ENCODE data around the gene RFX4.

The RFX4 gene

DNA sequence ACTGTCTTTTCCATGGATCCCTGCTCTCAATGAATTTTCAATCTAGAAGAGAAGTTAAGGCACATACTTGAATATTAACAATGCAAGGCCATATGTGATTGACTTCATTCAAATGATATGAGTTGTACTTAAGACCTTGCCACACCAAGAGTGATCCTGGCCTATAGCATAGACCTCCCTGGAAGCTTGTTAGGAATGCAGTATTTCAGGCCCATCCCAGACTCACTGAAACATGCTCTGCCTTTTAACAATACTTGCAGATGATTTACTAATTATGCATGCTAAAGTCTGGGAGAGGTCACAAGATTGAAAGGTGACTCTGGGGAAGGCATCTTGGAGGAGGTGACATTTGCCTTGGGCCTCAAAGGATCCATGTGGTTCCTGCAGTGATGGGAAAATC is 43.2 kb downstream of the RFX4 start:
- Histone ChIP-seq H4K20me1 (ENCODE audit: insufficient read depth, low read length) (no peaks in the 10 kb centered on the region), H3K4me2 (ENCODE audit: low read depth, low read length) (no peak overlapping the region)

DNA sequence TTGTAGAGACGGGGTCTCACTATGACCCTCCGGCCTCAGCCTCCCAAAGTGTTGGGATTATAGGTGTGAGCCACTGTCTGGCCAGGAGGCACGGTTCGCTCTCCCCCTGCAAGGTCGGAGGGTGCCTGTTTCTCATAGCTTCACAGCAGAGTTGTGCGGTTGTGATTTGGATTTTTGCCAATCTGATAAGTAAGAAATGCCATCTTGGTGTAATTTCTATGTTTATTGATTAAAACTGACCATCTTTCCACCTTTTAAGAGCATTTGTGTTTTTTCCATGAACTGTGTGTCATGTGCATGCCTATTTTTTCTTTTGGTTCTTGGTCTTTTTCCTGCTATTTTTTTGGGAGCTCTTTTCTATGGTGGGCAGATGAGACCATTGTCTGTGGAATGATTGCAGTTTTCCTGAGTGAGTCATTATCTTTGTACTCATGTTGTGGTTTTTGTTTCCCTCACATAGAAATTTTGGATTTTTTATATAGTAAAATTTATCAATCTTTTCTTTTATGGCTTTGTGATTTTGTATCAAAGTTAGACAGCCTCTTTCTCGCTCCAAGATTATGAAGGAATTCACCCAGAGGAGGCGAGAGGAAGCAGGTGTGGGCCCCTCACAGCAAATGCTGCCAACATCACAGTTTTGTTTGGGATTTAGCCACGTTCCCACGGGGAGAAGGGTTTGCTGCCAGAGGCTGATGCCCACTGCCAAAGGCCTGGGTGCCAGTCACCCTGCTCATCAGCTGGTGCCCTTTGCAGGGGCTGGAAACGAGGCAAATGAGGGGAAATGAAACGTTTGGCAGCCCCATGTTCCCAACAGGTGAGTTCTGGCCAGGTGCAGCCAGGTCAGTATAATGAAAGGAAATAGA is 47.2 kb downstream of the RFX4 start:
- H2AFZ ChIP-seq (ENCODE audit: low read length): no peak overlapping the region
- H3K9me2 ChIP-seq (replicated peaks; ENCODE audit: insufficient read depth, low read length): no peaks in the 10 kb centered on the region
- no peaks in the 10 kb centered on the region for H3K36me3 ChIP-seq (replicated peaks; ENCODE audit: insufficient read depth, low read length)
- H3K9ac ChIP-seq (ENCODE audit: low read length): no peak overlapping the region
- H3K4me2 ChIP-seq (ENCODE audit: low read depth, low read length): no peak overlapping the region
- no peaks in the 10 kb centered on the region for H3K27me3 ChIP-seq (replicated peaks; ENCODE audit: insufficient read depth, low read length)
- H3K27ac ChIP-seq (ENCODE audit: low read length): no peak overlapping the region
- TF ChIP-seq, protein P1, sequence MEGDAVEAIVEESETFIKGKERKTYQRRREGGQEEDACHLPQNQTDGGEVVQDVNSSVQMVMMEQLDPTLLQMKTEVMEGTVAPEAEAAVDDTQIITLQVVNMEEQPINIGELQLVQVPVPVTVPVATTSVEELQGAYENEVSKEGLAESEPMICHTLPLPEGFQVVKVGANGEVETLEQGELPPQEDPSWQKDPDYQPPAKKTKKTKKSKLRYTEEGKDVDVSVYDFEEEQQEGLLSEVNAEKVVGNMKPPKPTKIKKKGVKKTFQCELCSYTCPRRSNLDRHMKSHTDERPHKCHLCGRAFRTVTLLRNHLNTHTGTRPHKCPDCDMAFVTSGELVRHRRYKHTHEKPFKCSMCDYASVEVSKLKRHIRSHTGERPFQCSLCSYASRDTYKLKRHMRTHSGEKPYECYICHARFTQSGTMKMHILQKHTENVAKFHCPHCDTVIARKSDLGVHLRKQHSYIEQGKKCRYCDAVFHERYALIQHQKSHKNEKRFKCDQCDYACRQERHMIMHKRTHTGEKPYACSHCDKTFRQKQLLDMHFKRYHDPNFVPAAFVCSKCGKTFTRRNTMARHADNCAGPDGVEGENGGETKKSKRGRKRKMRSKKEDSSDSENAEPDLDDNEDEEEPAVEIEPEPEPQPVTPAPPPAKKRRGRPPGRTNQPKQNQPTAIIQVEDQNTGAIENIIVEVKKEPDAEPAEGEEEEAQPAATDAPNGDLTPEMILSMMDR (IDR thresholded peaks at IDR 0.05; ENCODE audit: low read length): no peak
- TF ChIP-seq EZH2phosphoT487 (IDR thresholded peaks at IDR 0.05; ENCODE audit: low read length) (no peak), EZH2 (optimal IDR thresholded peaks at IDR 0.05; ENCODE audit: low read depth, low read length) (no peak)
- H3K79me2 ChIP-seq (ENCODE audit: low read length): no peaks in the 10 kb centered on the region
- H3F3A ChIP-seq (ENCODE audit: insufficient read depth, low read length): no peaks in the 10 kb centered on the region
- H3K4me1 ChIP-seq (ENCODE audit: low read length): no peaks in the 10 kb centered on the region
- H3K4me3 ChIP-seq (ENCODE audit: low read length): no peak overlapping the region
- H3K9me3 ChIP-seq (replicated peaks; ENCODE audit: insufficient read depth, low read length): no peaks in the 10 kb centered on the region
- no peak for DNase-seq
- no peaks in the 10 kb centered on the region for H4K20me1 ChIP-seq (ENCODE audit: insufficient read depth, low read length)

More for the DNA sequence above, 43.2 kb downstream of the RFX4 start:
- Histone ChIP-seq H2AFZ (ENCODE audit: low read length) (no peak overlapping the region), H3K9me2 (replicated peaks; ENCODE audit: insufficient read depth, low read length) (no peaks in the 10 kb centered on the region), H3K36me3 (replicated peaks; ENCODE audit: insufficient read depth, low read length) (no peaks in the 10 kb centered on the region), H3K4me1 (ENCODE audit: low read length) (no peaks in the 10 kb centered on the region), H3K27ac (ENCODE audit: low read length) (no peak overlapping the region), H3K79me2 (ENCODE audit: low read length) (no peaks in the 10 kb centered on the region), H3K27me3 (replicated peaks; ENCODE audit: insufficient read depth, low read length) (no peaks in the 10 kb centered on the region), H3K4me3 (ENCODE audit: low read length) (no peak overlapping the region), H3F3A (ENCODE audit: insufficient read depth, low read length) (no peaks in the 10 kb centered on the region), H3K9me3 (replicated peaks; ENCODE audit: insufficient read depth, low read length) (no peaks in the 10 kb centered on the region), H3K9ac (ENCODE audit: low read length) (no peak overlapping the region)
- DNase-seq: no peak
- TF ChIP-seq, protein P1 (IDR thresholded peaks at IDR 0.05; ENCODE audit: low read length): no peak

DNA sequence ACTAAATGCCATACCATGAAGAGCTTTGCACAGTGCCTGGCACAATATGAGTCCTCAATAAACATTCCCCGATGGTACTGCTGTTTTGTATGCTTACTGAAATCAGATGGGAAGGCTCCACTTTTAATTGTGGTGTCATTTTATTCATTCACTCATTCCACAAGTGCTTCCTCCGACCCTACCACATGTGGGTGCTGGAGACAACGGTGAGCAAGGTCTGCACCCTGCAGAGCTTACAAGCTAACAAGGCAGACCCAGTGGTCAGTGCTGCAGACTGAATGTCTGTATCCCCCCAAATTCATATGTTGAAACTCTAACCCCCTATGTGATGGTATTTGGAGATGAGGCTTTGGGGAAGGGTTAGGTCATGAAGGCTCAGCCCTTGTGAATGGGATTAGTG is 48.3 kb downstream of the RFX4 start:
- Histone ChIP-seq H3K79me2 (ENCODE audit: low read length) (no peaks in the 10 kb centered on the region), H2AFZ (ENCODE audit: low read length) (no peak overlapping the region), H3K9ac (ENCODE audit: low read length) (no peak overlapping the region), H3F3A (ENCODE audit: insufficient read depth, low read length) (no peaks in the 10 kb centered on the region), H3K27ac (ENCODE audit: low read length) (no peak overlapping the region), H3K9me2 (replicated peaks; ENCODE audit: insufficient read depth, low read length) (no peaks in the 10 kb centered on the region), H3K27me3 (replicated peaks; ENCODE audit: insufficient read depth, low read length) (no peaks in the 10 kb centered on the region), H3K4me3 (ENCODE audit: low read length) (no peak overlapping the region), H3K4me2 (ENCODE audit: low read depth, low read length) (no peak overlapping the region), H3K36me3 (replicated peaks; ENCODE audit: insufficient read depth, low read length) (no peaks in the 10 kb centered on the region), H3K4me1 (ENCODE audit: low read length) (no peaks in the 10 kb centered on the region), H3K9me3 (replicated peaks; ENCODE audit: insufficient read depth, low read length) (no peaks in the 10 kb centered on the region), H4K20me1 (ENCODE audit: insufficient read depth, low read length) (no peaks in the 10 kb centered on the region)
- no peak for TF ChIP-seq EZH2 (optimal IDR thresholded peaks at IDR 0.05; ENCODE audit: low read depth, low read length)
- DNase-seq: no peak

DNA sequence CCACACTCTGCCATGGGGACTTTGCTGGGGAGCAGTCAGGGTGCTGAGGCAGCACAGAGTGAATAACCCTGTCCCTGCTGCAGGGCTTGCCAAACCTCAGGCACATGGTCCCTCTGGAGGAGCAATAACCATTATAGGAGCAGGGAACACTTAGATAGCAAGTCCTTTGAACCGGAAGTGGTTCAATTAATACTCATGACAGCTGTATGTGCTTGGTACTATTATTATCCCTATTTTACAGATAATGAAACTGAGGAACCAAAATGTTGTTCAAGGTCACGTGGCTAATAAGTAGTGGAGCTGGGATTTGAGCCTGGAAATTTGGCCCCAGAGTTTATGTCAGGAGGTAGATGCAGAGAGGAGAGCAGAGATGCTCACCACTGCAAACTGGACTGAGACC is 49.0 kb downstream of the RFX4 start:
- Histone ChIP-seq H3K9ac (ENCODE audit: low read length) (no peak overlapping the region), H3K79me2 (ENCODE audit: low read length) (no peaks in the 10 kb centered on the region), H3K4me1 (ENCODE audit: low read length) (no peaks in the 10 kb centered on the region), H3K9me2 (replicated peaks; ENCODE audit: insufficient read depth, low read length) (no peaks in the 10 kb centered on the region), H3K4me3 (ENCODE audit: low read length) (no peak overlapping the region), H3K9me3 (replicated peaks; ENCODE audit: insufficient read depth, low read length) (no peaks in the 10 kb centered on the region), H2AFZ (ENCODE audit: low read length) (no peak overlapping the region), H3K27me3 (replicated peaks; ENCODE audit: insufficient read depth, low read length) (no peaks in the 10 kb centered on the region), H3F3A (ENCODE audit: insufficient read depth, low read length) (no peaks in the 10 kb centered on the region), H3K27ac (ENCODE audit: low read length) (no peak overlapping the region), H4K20me1 (ENCODE audit: insufficient read depth, low read length) (no peaks in the 10 kb centered on the region), H3K36me3 (replicated peaks; ENCODE audit: insufficient read depth, low read length) (no peaks in the 10 kb centered on the region), H3K4me2 (ENCODE audit: low read depth, low read length) (no peak overlapping the region)
- no peak for DNase-seq
- no peak for TF ChIP-seq EZH2phosphoT487 (IDR thresholded peaks at IDR 0.05; ENCODE audit: low read length)
- TF ChIP-seq, protein P1 (IDR thresholded peaks at IDR 0.05; ENCODE audit: low read length): no peak
- TF ChIP-seq EZH2 (optimal IDR thresholded peaks at IDR 0.05; ENCODE audit: low read depth, low read length): no peak

All from MM.1S (cell line).